Stimulated activated CD4-positive, alpha-beta T cell treated with anti-CD3 and anti-CD28 coated beads, Interleukin-1b, Interleukin-23, amount 100 ng/mL, for 24 hours (primary cell): ENCODE measurements around the gene ATXN2.
"Not testable (repeated sequence)": the region's sequence is repeated elsewhere in the genome, so short reads cannot be mapped to it uniquely, and the experiment has no call there.

Experiments
- DNase-seq, 4 experiments: peaks; one replicate each; pipeline ENCODE4 v3.0.0-alpha.2; 2020; ENCODE audit warnings: low read depth in 4 of 4, low spot score in 1 of 4

ATXN2 gene

GRCh38 chr12:111505601-111506036 lies 93.5 kb downstream of the ATXN2 start:
- no peak for DNase-seq

GRCh38 chr12:111503116-111503515 lies 96.0 kb downstream of the ATXN2 start:
- DNase-seq, result no peak

- no peak for DNase-seq
Observed at GRCh38 chr12:111494676-111495075, 104.4 kb downstream of the ATXN2 start.

GRCh38 chr12:111492979-111493378 lies 106.1 kb downstream of the ATXN2 start:
- DNase-seq, result not testable (repeated sequence)

GRCh38 chr12:111488798-111489197 lies 110.3 kb downstream of the ATXN2 start:
- no peak for DNase-seq

- DNase-seq, result no peak
Observed at GRCh38 chr12:111488271-111488670, 110.8 kb downstream of the ATXN2 start.

- DNase-seq, result no peak
Observed at GRCh38 chr12:111482462-111482861, 116.7 kb downstream of the ATXN2 start.

- DNase-seq, result no peak
Observed at GRCh38 chr12:111471236-111471635, 127.9 kb downstream of the ATXN2 start.

- no peak for DNase-seq
Observed at GRCh38 chr12:111469401-111469800, 129.7 kb downstream of the ATXN2 start.

GRCh38 chr12:111467857-111468241 lies 131.3 kb downstream of the ATXN2 start:
- no peak for DNase-seq

- DNase-seq, result no peak
Observed at GRCh38 chr12:111467092-111467856, 131.8 kb downstream of the ATXN2 start.

GRCh38 chr12:111462210-111462769 lies 136.8 kb downstream of the ATXN2 start:
- DNase-seq, result no peak

- not testable (repeated sequence) for DNase-seq
Observed at GRCh38 chr12:111460111-111460510, 139.0 kb downstream of the ATXN2 start.

- no peak for DNase-seq
Observed at GRCh38 chr12:111458546-111459172, 140.5 kb downstream of the ATXN2 start.

- no peak for DNase-seq
Observed at GRCh38 chr12:111457577-111457976, 141.5 kb downstream of the ATXN2 start.

GRCh38 chr12:111457071-111457470 lies 142.0 kb downstream of the ATXN2 start:
- no peak for DNase-seq

- DNase-seq, result no peak
Observed at GRCh38 chr12:111455448-111456320, 143.4 kb downstream of the ATXN2 start.

GRCh38 chr12:111454716-111455447 lies 144.2 kb downstream of the ATXN2 start:
- DNase-seq, result no peak

- DNase-seq, result no peak
Observed at GRCh38 chr12:111454311-111454710, 144.8 kb downstream of the ATXN2 start.

GRCh38 chr12:111453071-111453989 lies 145.8 kb downstream of the ATXN2 start:
- DNase-seq, result no peak
